Chondrocyte (in vitro differentiated cells): ENCODE data around the gene SIL1. TPM values are rescaled to one million over a fixed set of nuclear protein-coding genes. Genes with fewer than 3 reads are reported as not detected.
A peak's percentile ranks its signal among the peaks of the same experiment; 100 is the strongest.

Source experiments
- DNase-seq: peaks from one replicate; pipeline ENCODE4 v3.0.0; 2021; ENCODE audit warnings: mixed read lengths, low spot score
- H3K27ac Mint-ChIP-seq: one replicate; pipeline ENCODE4 v1.8.0; 2021; ENCODE audit warnings: mild to moderate bottlenecking, moderate library complexity, mixed read lengths; ENCODE audit not compliant: unreplicated experiment
- H3K27me3 Mint-ChIP-seq: 2 replicates; pipeline ENCODE4 v1.8.0; 2021; ENCODE audit warnings: low read depth, mixed read lengths
- H3K36me3 Mint-ChIP-seq: 2 replicates; pipeline ENCODE4 v1.8.0; 2021; ENCODE audit warnings: low read depth, mixed read lengths
- H3K4me1 Mint-ChIP-seq: 2 replicates; pipeline ENCODE4 v1.8.0; 2021; ENCODE audit warnings: low read depth, mild to moderate bottlenecking, mixed read lengths
- H3K4me3 Mint-ChIP-seq: one replicate; pipeline ENCODE4 v1.8.0; 2021; ENCODE audit warnings: mild to moderate bottlenecking, moderate library complexity, mixed read lengths; ENCODE audit not compliant: unreplicated experiment
- H3K9me3 Mint-ChIP-seq: 2 replicates; pipeline ENCODE4 v1.8.0; 2021; ENCODE audit warnings: low read depth, mixed read lengths
- CTCF ChIP-seq: fragments of 200-600 bp; sonication (generic); IDR thresholded peaks from 2 replicates; pipeline ENCODE4 v1.5.0; 2021; ENCODE audit warnings: antibody characterized with exemption, mild to moderate bottlenecking, moderate library complexity
- total RNA-seq: library from RNA; stranded (reverse); gene quantifications from 3 replicates; pipeline ENCODE4 v1.2.1, GENCODE V29; 2021

The SIL1 gene
- total RNA-seq, 1 donor from 2014 or later: 71.1 TPM

- H3K9me3 Mint-ChIP-seq: no peaks in the 10 kb centered on the region
- no peak overlapping the region for H3K4me3 Mint-ChIP-seq
- DNase-seq: no peak
- H3K27me3 Mint-ChIP-seq: no peaks in the 10 kb centered on the region
- H3K27ac Mint-ChIP-seq: peak overlapping the region; percentile 74
- no peak for TF ChIP-seq CTCF
- H3K36me3 Mint-ChIP-seq: peaks cover 7% of the 10 kb centered on the region
- peaks cover 29% of the 10 kb centered on the region for H3K4me1 Mint-ChIP-seq
These were observed 8.0 kb downstream of the SIL1 start for GRCh38 chr5:139190125-139190524.

- H3K27ac Mint-ChIP-seq: no peak overlapping the region
These were observed 9.5 kb downstream of the SIL1 start for GRCh38 chr5:139188558-139189270.

GRCh38 chr5:139186752-139187326 is 11.3 kb downstream of the SIL1 start:
- H3K4me1 Mint-ChIP-seq: peaks cover 39% of the 10 kb centered on the region
- no peaks in the 10 kb centered on the region for H3K36me3 Mint-ChIP-seq
- no peaks in the 10 kb centered on the region for H3K27me3 Mint-ChIP-seq
- no peaks in the 10 kb centered on the region for H3K9me3 Mint-ChIP-seq
- no peak overlapping the region for H3K4me3 Mint-ChIP-seq
- TF ChIP-seq CTCF: no peak
- no peak overlapping the region for H3K27ac Mint-ChIP-seq
- no peak for DNase-seq

More at GRCh38 chr5:139188558-139189270, 9.5 kb downstream of the SIL1 start:
- Mint-ChIP-seq H3K4me1 (peaks cover 29% of the 10 kb centered on the region), H3K27me3 (no peaks in the 10 kb centered on the region), H3K9me3 (no peaks in the 10 kb centered on the region), H3K36me3 (peaks cover 1% of the 10 kb centered on the region), H3K4me3 (no peak overlapping the region)
- DNase-seq: no peak
- no peak for TF ChIP-seq CTCF

GRCh38 chr5:139186261-139186660 is 11.9 kb downstream of the SIL1 start:
- Mint-ChIP-seq H3K27me3 (no peaks in the 10 kb centered on the region), H3K27ac (no peak overlapping the region), H3K36me3 (no peaks in the 10 kb centered on the region), H3K4me3 (no peak overlapping the region), H3K4me1 (peaks cover 44% of the 10 kb centered on the region), H3K9me3 (no peaks in the 10 kb centered on the region)
- no peak for DNase-seq
- TF ChIP-seq CTCF: no peak

- peaks cover 46% of the 10 kb centered on the region for H3K4me1 Mint-ChIP-seq
- H3K27ac Mint-ChIP-seq: no peak overlapping the region
- H3K27me3 Mint-ChIP-seq: no peaks in the 10 kb centered on the region
- TF ChIP-seq CTCF: no peak
- DNase-seq: no peak
- H3K36me3 Mint-ChIP-seq: no peaks in the 10 kb centered on the region
- H3K4me3 Mint-ChIP-seq: no peak overlapping the region
- no peaks in the 10 kb centered on the region for H3K9me3 Mint-ChIP-seq
These were observed 12.6 kb downstream of the SIL1 start for GRCh38 chr5:139185589-139185988.
